ENCODE results near the gene CBFA2T3.

CBFA2T3 gene

GRCh38 chr16:88888461-88889387 is 88.3 kb downstream of the CBFA2T3 start:
- DNase-seq (ENCODE audit: low read depth): no peak

GRCh38 chr16:88888057-88888456 is 89.0 kb downstream of the CBFA2T3 start:
- DNase-seq (ENCODE audit: low read depth): no peak

GRCh38 chr16:88886845-88887521 is 90.0 kb downstream of the CBFA2T3 start:
- no peak for DNase-seq (ENCODE audit: low read depth)

- DNase-seq (ENCODE audit: low read depth): no peak
These were observed 90.6 kb downstream of the CBFA2T3 start for GRCh38 chr16:88886420-88886844.

- DNase-seq (ENCODE audit: low read depth): no peak
These were observed 91.2 kb downstream of the CBFA2T3 start for GRCh38 chr16:88885693-88886280.

GRCh38 chr16:88884569-88885271 is 92.3 kb downstream of the CBFA2T3 start:
- DNase-seq (ENCODE audit: low read depth): no peak

- DNase-seq (ENCODE audit: low read depth): no peak
These were observed 93.1 kb downstream of the CBFA2T3 start for GRCh38 chr16:88883946-88884345.

- DNase-seq (ENCODE audit: low read depth): no peak
These were observed 93.7 kb downstream of the CBFA2T3 start for GRCh38 chr16:88883117-88883895.

GRCh38 chr16:88882358-88883030 is 94.5 kb downstream of the CBFA2T3 start:
- DNase-seq (ENCODE audit: low read depth): peak; percentile 7

- DNase-seq (ENCODE audit: low read depth): no peak
These were observed 95.2 kb downstream of the CBFA2T3 start for GRCh38 chr16:88881675-88882357.

- DNase-seq (ENCODE audit: low read depth): no peak
These were observed 95.9 kb downstream of the CBFA2T3 start for GRCh38 chr16:88881007-88881615.

- DNase-seq (ENCODE audit: low read depth): no peak
These were observed 96.6 kb downstream of the CBFA2T3 start for GRCh38 chr16:88880226-88881006.

- DNase-seq (ENCODE audit: low read depth): no peak
These were observed 97.3 kb downstream of the CBFA2T3 start for GRCh38 chr16:88879788-88880055.

- no peak for DNase-seq (ENCODE audit: low read depth)
These were observed 97.8 kb downstream of the CBFA2T3 start for GRCh38 chr16:88878967-88879787.

GRCh38 chr16:88878356-88878755 is 98.7 kb downstream of the CBFA2T3 start:
- DNase-seq (ENCODE audit: low read depth): no peak

GRCh38 chr16:88877564-88878289 is 99.3 kb downstream of the CBFA2T3 start:
- DNase-seq (ENCODE audit: low read depth): no peak

- no peak for DNase-seq (ENCODE audit: low read depth)
These were observed 100.0 kb downstream of the CBFA2T3 start for GRCh38 chr16:88876942-88877526.

Data from stimulated activated CD4-positive, alpha-beta T cell treated with anti-CD3 and anti-CD28 coated beads, Interleukin-2, amount 100 ng/mL, for 4 hours (primary cell).